ENCODE measurements around the gene EPHA1. TPM values are rescaled to one million over a fixed set of nuclear protein-coding genes. Genes with fewer than 3 reads are reported as not detected.

Gene EPHA1
- polyA plus RNA-seq, 1 experiment = 0.09 TPM

- peak overlapping the region; percentile 86 for H3K27ac ChIP-seq (ENCODE audit: low read depth, low read length)
- CTCF ChIA-PET = interaction anchor here (1.0 to 1.5 kb wide), 2 partner anchors 14 to 26 kb away, joined by 4 to 6 read pairs; no protein-coding TSS in a partner anchor
- POLR2A ChIA-PET = interaction anchor here (1.0 to 5.3 kb wide), 3 partner anchors 9 to 90 kb away, joined by 3 to 83 read pairs (median 4); partner anchors contain the start of gene ZYX
- no peak overlapping the region for H3K4me3 ChIP-seq (ENCODE audit: low read depth, low read length)
- no peaks in the 10 kb centered on the region; the same call in 1 of the 2 replicates for H3K9me3 ChIP-seq (ENCODE audit: control insufficient read depth, insufficient read depth, low read length)
- TF ChIP-seq CTCF (IDR thresholded peaks at IDR 0.05; ENCODE audit: low read depth, low read length) = no peak
- no peak for DNase-seq (ENCODE audit: low read depth, low spot score)
- H3K27me3 ChIP-seq (ENCODE audit: control insufficient read depth, insufficient read depth, low read length) = no peaks in the 10 kb centered on the region
Observed at GRCh38 chr7:143390773-143391317, 17.8 kb downstream of the EPHA1 start.

- ChIA-PET CTCF (interaction anchor here (1.0 kb wide), 1 partner anchor 26 kb away, joined by 6 read pairs; no protein-coding TSS in a partner anchor), POLR2A (interaction anchor here (1.2 to 5.3 kb wide), 3 partner anchors 8 to 102 kb away, joined by 4 to 83 read pairs (median 4); partner anchors contain the start of genes CASP2 and ZYX)
- no peak for TF ChIP-seq CTCF (IDR thresholded peaks at IDR 0.05; ENCODE audit: low read depth, low read length)
- no peak for DNase-seq (ENCODE audit: low read depth, low spot score)
- Histone ChIP-seq H3K27ac (ENCODE audit: low read depth, low read length) (peak overlapping the region; percentile 52), H3K4me3 (ENCODE audit: low read depth, low read length) (no peak overlapping the region), H3K27me3 (ENCODE audit: control insufficient read depth, insufficient read depth, low read length) (no peaks in the 10 kb centered on the region), H3K9me3 (ENCODE audit: control insufficient read depth, insufficient read depth, low read length) (no peaks in the 10 kb centered on the region; the same call in 1 of the 2 replicates)
Observed at GRCh38 chr7:143390104-143390772, 18.4 kb downstream of the EPHA1 start.

GRCh38 chr7:143389316-143390103, 19.1 kb downstream of the EPHA1 start:
- CTCF ChIA-PET = interaction anchor here (1.3 kb wide), 1 partner anchor 149 kb away, joined by 5 read pairs; no protein-coding TSS in a partner anchor
- Histone ChIP-seq H3K9me3 (ENCODE audit: control insufficient read depth, insufficient read depth, low read length) (no peaks in the 10 kb centered on the region; the same call in 1 of the 2 replicates), H3K4me3 (ENCODE audit: low read depth, low read length) (no peak overlapping the region), H3K27me3 (ENCODE audit: control insufficient read depth, insufficient read depth, low read length) (no peaks in the 10 kb centered on the region), H3K27ac (ENCODE audit: low read depth, low read length) (peak overlapping the region; percentile 52)
- DNase-seq (ENCODE audit: low read depth, low spot score) = no peak
- 0 out of 2 replicates have a peak, but pooled peaks have one; percentile 8 for TF ChIP-seq CTCF (IDR thresholded peaks at IDR 0.05; ENCODE audit: low read depth, low read length)
- POLR2A ChIA-PET = interaction anchor here (1.2 to 5.3 kb wide), 2 partner anchors 8 to 101 kb away, joined by 4 to 83 read pairs; partner anchors contain the start of genes CASP2 and ZYX

- Histone ChIP-seq H3K27me3 (ENCODE audit: control insufficient read depth, insufficient read depth, low read length) (no peaks in the 10 kb centered on the region), H3K27ac (ENCODE audit: low read depth, low read length) (peak overlapping the region; percentile 52), H3K4me3 (ENCODE audit: low read depth, low read length) (no peak overlapping the region), H3K9me3 (ENCODE audit: control insufficient read depth, insufficient read depth, low read length) (no peaks in the 10 kb centered on the region; the same call in 1 of the 2 replicates)
- no peak for TF ChIP-seq CTCF (IDR thresholded peaks at IDR 0.05; ENCODE audit: low read depth, low read length)
- no peak for DNase-seq (ENCODE audit: low read depth, low spot score)
- ChIA-PET CTCF (interaction anchor here (0.6 to 1.6 kb wide), 4 partner anchors 8 to 148 kb away, joined by 3 to 5 read pairs (median 5); no protein-coding TSS in a partner anchor), POLR2A (interaction anchor here (1.0 to 5.3 kb wide), 4 partner anchors 7 to 101 kb away, joined by 3 to 83 read pairs (median 4); partner anchors contain the start of genes CASP2 and ZYX)
Observed at GRCh38 chr7:143388491-143389101, 20.1 kb downstream of the EPHA1 start.

Data from AG04450 (cell line).